Measurements from ENCODE around the gene PRKCE. TPM values are rescaled to one million over a fixed set of nuclear protein-coding genes. Genes with fewer than 3 reads are reported as not detected.

PRKCE gene
- total RNA-seq, 2 donors from 2014 or later = 7.2 to 25.4 TPM

DNA sequence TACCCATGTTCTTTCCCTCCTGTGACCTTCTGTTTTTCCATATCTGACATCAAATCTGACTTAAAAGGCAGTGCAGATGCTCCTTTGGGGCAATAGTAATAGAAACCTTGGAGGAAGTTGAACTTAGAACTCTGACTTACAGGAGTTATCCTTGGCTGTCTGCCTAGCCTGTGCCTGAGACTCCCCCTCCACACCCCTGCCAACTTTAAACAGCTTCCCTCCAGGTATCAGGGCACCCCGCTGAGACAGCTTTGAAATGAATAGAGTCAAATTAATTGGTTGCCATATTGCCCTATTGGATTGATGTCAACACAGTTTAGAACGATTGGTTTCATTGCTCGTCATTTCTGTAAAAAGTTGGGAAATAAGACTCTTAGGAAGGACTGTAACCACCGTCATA is 322.0 kb downstream of the PRKCE start:
- no peak for DNase-seq (ENCODE audit: low spot score)
- Histone ChIP-seq H3K36me3 (no peaks in the 10 kb centered on the region), H3K9me3 (no peaks in the 10 kb centered on the region), H3K4me1 (replicated peaks) (no peaks in the 10 kb centered on the region), H3K27me3 (replicated peaks; ENCODE audit: insufficient read depth) (no peaks in the 10 kb centered on the region), H3K27ac (no peak overlapping the region), H3K4me3 (no peak overlapping the region)
- TF ChIP-seq CTCF (IDR thresholded peaks at IDR 0.05) (no peak), POLR2A (IDR thresholded peaks at IDR 0.05) (no peak), POLR2AphosphoS5 (IDR thresholded peaks at IDR 0.05) (no peak)
- WGBS = 82% methylated on average over 4 of the region's 4 CpGs
- intact Hi-C loops (cut with DNase I) = no loop called here

- WGBS = 82% methylated on average over 4 of the region's 4 CpGs
- H3K9me3 ChIP-seq = no peaks in the 10 kb centered on the region
- H3K27ac ChIP-seq = no peak overlapping the region
- H3K36me3 ChIP-seq = no peaks in the 10 kb centered on the region
- H3K4me1 ChIP-seq (replicated peaks) = no peaks in the 10 kb centered on the region
- H3K27me3 ChIP-seq (replicated peaks; ENCODE audit: insufficient read depth) = no peaks in the 10 kb centered on the region
- no peak for DNase-seq (ENCODE audit: low spot score)
- intact Hi-C loops (cut with DNase I) = no loop called here
- TF ChIP-seq POLR2A (IDR thresholded peaks at IDR 0.05) (no peak), CTCF (IDR thresholded peaks at IDR 0.05) (no peak), POLR2AphosphoS5 (IDR thresholded peaks at IDR 0.05) (no peak)
- H3K4me3 ChIP-seq = no peak overlapping the region
These were observed 322.6 kb downstream of the PRKCE start for GRCh38 chr2:45974056-45974455.

GRCh38 chr2:45974762-45975408 is 323.4 kb downstream of the PRKCE start:
- intact Hi-C loops (cut with DNase I) = no loop called here
- no peak overlapping the region for H3K27ac ChIP-seq
- no peaks in the 10 kb centered on the region for H3K36me3 ChIP-seq
- H3K4me3 ChIP-seq = no peak overlapping the region
- no peaks in the 10 kb centered on the region for H3K4me1 ChIP-seq (replicated peaks)
- WGBS = 84% methylated on average over 7 of the region's 7 CpGs
- DNase-seq (ENCODE audit: low spot score) = no peak
- no peaks in the 10 kb centered on the region for H3K9me3 ChIP-seq
- no peak for TF ChIP-seq CTCF (IDR thresholded peaks at IDR 0.05)
- H3K27me3 ChIP-seq (replicated peaks; ENCODE audit: insufficient read depth) = no peaks in the 10 kb centered on the region

GRCh38 chr2:45975752-45976517 is 324.5 kb downstream of the PRKCE start:
- DNase-seq (ENCODE audit: low spot score) = no peak
- 89% methylated on average over 14 of the region's 14 CpGs for WGBS
- Histone ChIP-seq H3K9me3 (no peaks in the 10 kb centered on the region), H3K27ac (no peak overlapping the region), H3K4me1 (replicated peaks) (no peaks in the 10 kb centered on the region), H3K4me3 (no peak overlapping the region), H3K36me3 (no peaks in the 10 kb centered on the region), H3K27me3 (replicated peaks; ENCODE audit: insufficient read depth) (no peaks in the 10 kb centered on the region)
- TF ChIP-seq CTCF (IDR thresholded peaks at IDR 0.05) (no peak), POLR2A (IDR thresholded peaks at IDR 0.05) (no peak), POLR2AphosphoS5 (IDR thresholded peaks at IDR 0.05) (no peak)
- intact Hi-C loops (cut with DNase I) = no loop called here
